Kidney glomerular epithelial cell (primary cell): ENCODE measurements around the gene TTLL10.
"Not testable (repeated sequence)": the region's sequence is repeated elsewhere in the genome, so short reads cannot be mapped to it uniquely, and the experiment has no call there.

Source experiments
- DNase-seq: peaks from one replicate; lab custom pipeline; 2025; lab: John Stamatoyannopoulos, UW

The TTLL10 gene

DNA sequence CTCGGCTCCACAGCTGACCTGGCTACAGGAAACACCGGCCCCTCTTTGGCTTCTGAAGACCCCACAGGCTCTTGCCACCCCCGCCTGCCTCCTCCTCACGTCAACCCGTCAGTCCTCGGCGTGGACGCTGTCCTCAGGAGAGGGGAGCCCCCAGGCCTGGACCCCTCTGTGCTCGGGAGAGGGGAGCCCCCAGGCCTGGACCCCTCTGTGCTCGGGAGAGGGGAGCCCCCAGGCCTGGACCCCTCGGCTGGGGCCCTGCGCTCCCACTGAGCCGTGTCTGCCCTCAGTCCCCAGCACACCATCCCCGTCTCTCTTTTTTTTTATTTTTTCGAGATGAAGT lies 31.8 kb upstream of the TTLL10 start:
- DNase-seq, result no peak

DNA sequence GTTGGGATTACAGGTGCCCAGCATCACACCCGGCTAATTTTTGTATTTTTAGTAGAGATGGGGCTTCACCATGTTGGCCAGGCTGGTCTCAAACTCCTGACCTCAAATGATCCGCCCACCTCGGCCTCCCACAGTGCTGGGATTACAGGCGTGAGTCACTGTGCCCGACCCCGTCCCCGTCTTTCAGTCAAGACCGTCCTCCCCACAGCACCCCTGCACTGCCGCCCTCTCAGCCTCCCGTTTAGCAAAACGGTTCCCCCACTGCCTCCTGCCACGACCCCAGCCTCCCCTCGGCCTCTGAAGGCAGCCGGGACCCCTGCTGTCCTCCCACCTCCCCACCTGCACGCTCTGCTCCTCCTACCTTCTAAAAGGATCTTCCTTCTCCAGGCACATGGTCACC lies 31.3 kb upstream of the TTLL10 start:
- DNase-seq, result not testable (repeated sequence)

DNA sequence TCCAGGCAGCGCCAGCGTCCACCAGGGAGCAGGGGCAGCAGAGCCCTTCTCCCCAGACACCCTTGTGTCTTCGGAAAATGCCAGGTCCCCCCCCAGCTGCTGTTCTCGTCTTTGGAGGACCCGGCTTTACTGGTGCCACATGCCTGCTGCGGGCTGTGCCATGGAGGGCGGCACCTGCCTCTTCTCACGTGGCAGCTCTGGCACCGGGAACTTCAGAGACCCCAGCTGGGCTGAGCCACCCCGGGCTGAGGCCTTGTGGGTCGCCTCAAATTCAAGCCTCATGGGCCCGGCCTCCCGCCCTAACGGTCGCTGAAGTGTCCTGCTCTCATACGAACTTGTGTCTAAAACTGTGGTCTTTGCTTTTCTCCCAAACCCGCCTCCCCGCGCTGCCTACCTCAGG lies 30.8 kb upstream of the TTLL10 start:
- no peak for DNase-seq

DNA sequence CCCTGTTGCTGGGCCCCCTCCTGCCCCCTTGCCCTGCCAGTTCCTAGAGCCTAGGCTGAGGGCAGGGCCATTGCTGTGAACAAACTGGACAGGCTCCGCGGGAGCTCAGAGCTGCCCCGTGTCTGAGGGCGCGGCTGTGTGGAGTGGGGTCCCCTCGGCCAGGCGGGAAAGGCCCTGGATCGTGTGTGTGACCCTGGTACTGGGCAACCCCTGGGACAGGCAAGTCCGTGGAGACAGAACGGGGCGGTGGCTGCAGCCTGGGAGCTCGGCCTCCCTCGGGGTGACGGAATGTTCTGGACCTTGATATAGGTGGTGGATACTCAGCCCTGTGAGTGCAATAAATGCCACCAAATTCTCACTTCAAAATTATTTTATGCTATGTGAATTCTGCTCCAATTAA lies 30.0 kb upstream of the TTLL10 start:
- DNase-seq, result no peak

DNA sequence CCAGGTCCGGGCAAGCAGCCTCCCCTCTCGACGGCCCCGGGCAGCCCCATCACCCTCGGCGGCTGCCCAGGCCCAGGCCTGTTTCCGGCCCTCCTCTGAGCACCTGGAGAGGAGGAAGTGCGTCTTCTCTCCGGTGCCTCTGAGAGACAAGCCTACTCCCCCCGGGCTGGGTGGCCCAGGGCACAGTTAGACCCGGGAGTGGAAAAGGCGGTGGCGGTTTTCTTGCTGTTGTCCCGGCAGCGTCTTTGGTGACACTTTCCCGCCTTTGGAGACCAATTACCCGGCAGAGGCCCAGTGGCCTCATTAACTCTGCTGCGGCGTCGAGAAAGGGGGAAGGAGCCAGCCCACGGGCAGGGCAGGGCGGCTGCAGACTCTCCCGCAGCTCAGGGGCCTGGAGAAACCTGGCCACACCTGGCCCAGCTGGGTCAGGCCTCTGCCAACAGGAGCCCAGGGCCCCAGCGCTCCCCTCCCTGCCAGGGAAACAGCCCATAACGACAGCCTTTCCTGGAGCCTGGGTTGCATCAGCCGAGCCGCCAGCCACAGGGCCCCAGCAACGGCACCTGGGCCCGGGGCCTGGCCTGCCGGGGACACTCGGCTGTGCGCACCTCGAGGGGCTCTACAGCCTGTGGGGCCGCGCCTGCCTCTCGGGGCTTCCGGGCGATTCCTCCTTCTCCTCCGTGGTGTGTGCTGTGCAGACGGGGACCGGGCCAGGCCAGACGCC lies 29.4 kb upstream of the TTLL10 start:
- no peak for DNase-seq

DNA sequence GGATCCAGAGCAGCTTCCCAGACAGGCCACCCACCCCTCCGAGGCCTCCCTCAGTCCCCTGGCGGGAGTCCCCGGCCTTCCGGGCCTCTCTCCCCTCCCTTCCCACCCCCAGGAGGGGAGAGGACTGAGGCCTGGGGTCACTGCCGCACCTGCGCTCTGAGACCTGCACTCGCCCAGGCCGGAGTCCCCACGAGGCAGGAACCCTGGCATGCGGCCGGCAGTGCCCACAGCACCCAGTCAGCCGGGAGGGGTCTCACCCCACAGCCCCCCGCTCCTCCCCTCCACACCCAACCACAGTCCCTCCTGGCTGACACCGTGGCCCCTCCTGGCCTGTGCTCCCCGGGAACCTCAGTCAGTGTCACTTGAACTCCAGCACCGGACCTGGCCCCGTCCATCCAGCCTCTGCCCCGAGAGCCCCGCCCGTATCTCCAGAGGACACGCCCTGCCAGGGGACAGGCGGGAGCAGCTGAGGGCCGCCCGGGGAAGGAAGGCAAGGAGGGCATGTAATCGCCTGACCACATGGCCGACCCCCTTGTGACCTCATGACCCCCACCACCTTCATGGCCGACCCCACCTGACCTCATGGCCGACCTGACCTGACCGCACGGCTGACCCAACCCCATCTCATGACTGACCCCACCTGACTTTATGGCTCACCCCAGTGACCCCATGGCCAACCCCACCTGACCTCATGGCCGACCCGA lies 28.7 kb upstream of the TTLL10 start:
- no peak for DNase-seq

DNA sequence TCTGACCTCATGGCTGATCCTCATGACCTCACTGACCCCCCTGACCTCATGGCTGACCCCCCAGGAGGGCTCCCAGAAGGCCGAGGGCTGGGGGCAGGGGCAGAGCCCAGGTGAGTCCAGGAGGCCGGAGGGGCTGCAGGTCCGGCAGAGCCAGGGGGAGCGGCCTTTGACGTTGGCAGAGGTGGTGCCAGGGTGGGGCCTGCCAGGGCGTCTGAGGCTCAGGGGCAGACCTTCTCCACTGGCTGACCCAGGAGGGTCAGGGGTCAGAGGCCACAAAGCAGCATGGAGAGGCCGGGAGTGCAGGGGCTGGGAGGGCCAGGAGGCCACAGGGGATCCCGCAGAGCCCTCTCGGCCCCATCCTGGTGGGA lies 28.1 kb upstream of the TTLL10 start:
- DNase-seq, result no peak

DNA sequence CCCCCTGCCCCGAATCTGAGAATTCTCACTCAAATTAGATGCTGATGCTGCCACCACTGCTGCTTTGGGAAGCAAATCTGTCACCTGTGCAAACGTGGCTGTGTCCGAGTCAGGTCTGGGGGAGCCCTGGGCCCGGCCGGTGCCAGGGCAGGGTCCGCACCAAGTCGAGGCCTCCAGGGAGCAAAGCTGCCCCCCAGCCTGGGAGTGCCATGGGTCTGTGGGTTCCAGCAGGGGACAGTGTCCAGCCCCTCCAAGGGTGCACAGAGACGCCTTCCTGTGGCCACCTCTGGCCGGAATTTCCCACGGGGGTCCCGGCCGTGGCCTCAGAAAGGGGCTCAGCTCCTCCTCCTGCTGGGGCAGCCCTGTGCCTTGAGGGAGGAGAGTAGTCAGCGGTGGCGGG lies 27.7 kb upstream of the TTLL10 start:
- no peak for DNase-seq

DNA sequence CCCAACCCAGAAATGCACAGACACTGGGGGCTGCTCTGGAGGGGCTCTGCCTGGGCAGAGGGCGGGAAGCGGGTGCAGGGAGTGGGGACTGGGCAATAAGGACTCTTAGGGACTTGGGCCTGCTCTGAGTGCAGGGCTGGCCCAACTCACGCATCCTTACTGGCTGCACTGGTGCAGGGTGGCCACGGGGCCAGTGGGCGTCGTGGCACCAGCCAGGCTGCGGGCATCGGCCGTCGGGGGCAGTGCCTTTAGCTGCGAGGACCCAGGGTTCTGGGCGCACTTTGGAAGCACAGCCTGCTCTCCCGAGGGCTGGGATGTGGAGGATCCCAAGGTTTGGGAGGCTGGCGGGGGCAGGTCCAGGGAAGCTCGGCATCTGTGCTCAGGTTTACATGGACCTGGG lies 27.1 kb upstream of the TTLL10 start:
- no peak for DNase-seq

DNA sequence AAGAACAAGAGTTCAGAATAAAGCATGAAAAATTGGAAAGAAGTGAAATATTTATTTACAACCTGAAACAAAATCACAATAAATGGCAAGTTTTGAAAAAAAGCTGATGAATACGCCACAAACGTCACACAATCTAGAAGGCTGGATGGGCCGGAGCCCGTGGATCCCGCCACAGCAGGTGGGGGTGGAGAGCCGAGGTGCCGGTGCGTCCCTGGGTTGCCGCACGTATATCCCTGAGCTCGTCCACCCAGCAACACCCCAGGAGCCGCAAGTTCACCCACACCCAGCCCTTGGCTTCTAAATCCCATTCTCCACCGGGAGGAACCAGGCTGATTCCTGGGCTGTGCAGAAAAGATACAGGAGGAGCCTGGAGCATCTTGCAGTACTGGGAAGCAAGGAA lies 25.6 kb upstream of the TTLL10 start:
- no peak for DNase-seq

DNA sequence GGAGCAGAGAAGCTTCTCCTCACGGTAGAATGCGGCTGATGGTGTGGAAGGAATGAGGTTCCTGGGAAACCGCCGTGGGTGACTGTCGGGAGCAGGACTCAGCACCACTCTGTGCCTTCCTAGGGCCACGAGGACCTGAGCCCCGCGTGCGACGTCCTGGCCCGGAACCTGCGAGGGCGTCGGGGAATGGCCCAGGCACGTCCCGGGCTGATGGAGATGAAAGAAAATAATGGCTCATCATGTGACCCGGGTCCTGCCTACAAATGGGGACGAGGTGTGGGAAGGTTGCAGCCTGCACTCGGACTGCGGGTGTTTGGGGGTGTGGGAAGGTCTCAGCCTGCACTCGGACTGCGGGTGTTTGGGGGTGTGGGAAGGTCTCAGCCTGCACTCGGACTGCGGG lies 25.1 kb upstream of the TTLL10 start:
- no peak for DNase-seq

DNA sequence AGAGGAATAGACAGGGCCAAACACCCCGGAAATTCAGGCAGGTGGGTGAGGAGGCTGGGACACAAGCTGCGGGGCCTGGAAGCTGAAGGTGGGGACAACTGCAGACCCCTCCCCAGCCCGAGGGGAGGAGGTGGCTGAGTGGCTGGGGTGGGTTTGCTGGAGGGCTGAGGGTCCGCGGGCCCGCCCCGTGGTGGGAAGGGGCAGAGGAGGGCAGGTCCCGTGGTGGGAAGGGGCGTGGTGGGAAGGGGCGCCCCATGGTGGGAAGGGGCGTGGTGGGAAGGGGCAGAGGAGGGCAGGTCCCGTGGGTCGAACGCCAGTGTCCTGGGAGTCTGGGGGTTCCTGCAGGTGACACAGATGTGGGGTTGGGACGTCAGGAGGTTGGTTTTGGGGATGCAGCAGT lies 24.3 kb upstream of the TTLL10 start:
- DNase-seq, result no peak

DNA sequence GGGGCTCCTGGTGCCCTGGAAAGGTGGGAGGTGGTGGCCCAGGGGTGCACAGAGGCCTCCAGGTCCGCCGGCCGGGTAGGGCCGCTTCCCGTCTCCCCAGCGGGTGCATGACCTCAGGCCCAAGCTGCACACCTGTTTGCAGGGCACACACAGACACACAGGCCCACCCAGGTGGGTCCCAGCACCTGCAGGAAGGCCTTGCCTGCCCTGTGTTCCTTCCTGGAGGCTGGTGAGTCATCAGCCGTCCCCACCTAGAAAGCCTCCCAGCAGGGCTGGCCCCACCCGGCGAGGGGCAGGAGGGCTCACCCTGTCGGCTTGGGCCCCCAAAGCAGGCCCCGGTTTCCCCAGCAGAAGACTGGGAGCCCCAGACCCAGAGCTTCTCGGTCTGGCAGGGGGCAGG lies 23.6 kb upstream of the TTLL10 start:
- DNase-seq, result no peak

DNA sequence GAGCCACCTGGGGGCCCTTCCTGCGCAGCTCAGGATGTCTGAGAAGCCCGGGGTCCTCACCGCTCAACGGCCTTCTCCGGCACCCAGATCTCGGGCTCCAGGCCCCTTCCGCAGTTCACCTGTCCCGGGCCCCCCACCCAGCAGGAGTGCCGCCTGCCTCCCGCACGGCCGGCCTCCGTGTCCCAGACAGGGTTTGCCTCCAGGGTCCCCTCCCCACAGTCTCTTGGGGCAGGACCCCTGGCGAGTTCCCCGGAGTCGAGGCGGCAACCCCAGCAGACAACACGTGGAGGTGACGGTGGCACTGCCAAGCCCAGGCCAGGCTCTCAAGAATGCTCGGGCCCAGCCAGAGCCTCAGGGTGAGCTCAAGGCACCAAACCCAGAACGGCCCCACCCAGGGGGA lies 22.4 kb upstream of the TTLL10 start:
- DNase-seq, result no peak

DNA sequence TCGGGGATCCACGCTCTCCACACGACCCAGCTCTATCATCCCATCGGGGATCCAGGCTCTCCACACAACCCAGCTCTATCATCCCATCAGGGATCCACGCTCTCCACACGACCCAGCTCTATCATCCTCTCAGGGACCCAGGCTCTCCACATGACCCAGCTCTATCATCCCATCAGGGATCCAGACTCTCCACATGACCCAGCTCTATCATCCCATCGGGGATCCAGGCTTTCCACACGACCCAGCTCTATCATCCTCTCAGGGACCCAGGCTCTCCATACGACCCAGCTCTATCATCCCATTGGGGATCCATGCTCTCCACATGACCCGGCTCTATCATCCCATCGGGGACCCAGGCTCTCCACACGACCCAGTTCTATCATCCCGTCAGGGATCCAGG lies 21.2 kb upstream of the TTLL10 start:
- not testable (repeated sequence) for DNase-seq

DNA sequence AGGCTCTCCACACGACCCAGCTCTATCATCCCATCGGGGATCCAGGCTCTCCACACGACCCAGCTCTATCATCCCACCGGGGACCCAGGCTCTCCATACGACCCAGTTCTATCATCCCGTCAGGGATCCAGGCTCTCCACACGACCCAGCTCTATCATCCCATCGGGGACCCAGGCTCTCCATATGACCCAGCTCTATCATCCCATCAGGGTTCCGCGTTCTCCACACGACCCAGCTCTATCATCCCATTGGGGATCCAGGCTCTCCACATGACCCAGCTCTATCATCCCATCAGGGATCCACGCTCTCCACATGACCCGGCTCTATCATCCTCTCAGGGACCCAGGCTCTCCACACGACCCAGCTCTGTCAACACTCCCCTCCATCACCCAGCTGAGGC lies 20.5 kb upstream of the TTLL10 start:
- not testable (repeated sequence) for DNase-seq

DNA sequence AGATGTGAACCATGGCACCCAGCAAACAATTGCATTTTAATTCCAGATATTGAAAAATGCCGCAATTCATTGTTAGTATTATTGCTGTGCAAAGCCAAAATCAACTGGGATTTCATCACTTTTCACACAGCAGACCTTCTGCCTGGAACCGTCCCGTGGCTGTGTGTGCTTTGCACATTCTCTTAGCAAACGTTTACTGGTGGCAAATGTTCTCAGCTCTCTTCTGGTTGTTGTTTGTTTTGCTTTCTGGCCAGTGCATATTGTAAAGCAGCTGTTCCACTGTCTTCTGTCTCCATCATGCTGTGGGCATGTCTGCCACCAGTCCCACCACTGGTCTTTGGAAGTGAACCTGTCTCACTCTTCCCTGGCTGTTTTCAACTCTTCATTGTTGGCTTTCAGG lies 19.8 kb upstream of the TTLL10 start:
- no peak for DNase-seq

DNA sequence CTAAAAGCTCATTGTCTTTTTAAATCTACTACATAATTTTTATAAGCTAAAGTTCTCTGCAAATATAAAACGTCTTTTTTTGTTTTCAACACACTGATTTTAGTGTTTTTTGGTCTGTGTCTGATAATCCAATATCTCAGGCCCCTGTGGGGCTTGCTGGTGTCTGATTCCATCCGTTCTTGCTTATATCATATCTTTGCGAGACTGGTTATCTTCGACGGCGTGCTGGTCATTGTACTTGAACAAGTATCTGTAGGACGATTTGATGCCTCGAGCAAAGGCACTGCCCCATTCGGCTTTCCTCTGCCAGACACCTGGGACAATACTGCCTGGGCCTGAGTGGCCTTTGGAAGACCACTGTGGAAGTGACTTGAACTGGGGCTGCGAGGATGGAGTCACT lies 18.4 kb upstream of the TTLL10 start:
- DNase-seq, result no peak

DNA sequence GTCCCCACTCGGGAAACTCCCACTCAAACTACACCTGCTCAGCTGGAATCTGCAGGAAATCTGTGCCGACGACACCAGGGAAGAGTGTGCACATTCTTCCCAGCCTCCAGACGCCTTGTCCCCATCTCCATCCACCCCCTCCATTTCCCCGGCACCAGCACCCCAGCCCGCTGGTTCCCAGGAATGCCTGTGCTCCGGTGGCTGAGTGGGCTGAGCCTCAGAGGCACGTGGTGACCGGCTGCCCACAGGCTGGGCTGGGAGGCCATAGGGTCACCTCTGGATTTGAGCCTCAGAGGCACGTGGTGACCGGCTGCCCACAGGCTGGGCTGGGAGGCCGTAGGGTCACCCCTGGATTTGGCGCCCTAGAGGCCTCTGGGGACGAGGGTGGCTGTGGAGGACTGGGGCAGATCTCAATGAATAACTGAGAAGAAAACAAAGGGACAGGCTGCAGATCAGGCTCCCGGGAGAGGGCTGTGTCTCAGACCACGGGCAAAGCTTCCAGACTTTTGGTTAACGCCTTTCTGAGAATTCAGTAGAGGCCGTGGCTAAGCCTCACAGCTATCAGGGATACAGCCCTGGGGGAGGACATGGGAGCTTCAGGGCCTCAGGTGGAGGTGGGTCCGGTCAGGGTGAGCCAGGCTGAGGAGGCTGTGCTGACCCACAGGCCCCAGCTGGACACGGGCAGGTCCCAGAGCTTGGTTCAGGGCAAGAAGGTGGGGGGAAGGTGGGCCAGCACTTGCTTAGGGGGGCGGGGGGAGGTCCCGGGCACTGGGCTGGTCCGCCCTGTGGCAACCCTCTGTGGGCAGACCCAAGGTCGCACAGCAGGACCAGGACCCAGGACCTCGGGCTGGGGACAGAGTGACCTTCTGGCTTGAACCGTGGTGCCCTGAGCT lies 17.3 kb upstream of the TTLL10 start:
- DNase-seq, result no peak

DNA sequence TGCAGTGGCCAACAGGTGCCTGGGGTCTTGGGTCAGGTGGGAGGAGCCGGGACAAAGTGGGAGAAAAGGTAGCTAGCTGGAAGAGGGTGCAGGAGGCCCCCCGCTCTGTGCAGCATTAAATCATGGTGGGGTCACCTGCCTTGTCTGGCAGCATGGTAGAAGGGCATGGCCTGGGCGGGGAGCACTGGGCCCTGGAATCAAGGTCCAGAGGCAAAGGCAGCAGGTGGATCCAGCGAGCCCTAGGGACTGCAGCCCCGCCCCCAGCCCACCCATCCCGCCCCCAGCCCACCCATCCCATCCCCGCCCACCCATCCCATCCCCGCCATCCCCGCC lies 16.7 kb upstream of the TTLL10 start:
- no peak for DNase-seq

DNA sequence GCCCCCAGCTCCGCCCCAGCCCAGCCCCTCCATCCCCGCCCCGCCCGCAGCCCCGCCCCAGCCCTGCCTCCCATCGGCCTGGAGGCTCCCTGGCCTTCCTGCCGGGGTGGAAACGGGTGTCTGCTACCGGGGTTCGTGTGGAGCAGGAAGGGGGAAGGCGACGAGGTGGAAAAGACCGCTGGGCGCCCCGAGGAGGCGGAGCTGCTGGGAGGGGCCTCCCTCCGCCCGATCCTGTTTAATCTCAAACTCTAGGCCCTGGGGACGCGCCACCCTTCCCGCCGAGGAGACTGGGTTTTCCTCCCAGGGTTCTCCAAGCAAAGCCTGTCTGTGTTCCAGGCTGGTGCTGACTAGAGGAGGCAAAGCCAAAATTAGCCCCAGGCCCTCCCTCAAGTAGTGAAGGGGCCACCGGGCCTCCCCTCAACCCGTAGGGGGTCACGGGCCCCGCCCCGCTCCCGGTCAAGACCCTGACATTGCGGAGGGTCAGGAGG lies 16.2 kb upstream of the TTLL10 start:
- DNase-seq, result peak; percentile 26

DNA sequence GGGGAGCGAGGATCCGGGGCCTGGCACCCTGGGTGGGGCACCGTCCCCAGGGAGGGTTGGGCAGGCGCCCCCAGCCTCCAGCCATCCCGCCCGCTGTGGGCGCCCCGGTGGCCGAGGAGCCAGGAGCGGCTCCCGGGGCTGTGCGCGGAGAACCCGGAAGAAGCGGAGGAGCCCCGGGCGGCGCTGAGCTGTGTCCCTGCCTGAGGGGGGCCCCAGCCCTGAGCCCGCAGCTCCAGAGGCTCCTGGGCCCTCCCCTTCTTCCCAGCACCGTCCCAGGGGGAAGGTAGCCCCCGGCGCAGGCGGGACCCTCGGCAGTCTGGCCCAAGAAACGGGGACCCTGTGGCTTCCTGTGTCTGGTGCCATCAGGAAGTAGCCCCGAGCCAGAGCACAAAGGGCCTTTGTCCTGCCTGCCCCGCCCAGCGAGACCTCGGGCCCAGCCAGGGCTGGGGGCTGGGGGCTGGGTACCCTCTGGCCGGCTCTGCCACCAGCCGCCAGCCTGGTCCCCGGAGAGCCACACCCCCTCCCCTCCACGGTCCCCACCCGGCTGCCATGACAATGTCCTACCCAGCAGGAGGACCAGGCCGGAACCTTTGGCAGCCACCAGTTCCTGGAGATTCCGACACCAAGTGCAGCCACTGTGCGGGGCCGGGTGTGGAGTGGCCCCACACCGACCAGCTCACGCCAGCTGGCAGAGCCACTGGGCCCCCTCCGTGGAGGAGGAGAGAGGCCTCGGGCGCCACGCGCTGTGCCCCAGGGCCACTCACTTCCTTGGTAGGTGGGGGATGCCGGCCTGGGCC lies 15.6 kb upstream of the TTLL10 start:
- DNase-seq, result no peak
